ENCODE measurements around the gene JAZF1.

DNA sequence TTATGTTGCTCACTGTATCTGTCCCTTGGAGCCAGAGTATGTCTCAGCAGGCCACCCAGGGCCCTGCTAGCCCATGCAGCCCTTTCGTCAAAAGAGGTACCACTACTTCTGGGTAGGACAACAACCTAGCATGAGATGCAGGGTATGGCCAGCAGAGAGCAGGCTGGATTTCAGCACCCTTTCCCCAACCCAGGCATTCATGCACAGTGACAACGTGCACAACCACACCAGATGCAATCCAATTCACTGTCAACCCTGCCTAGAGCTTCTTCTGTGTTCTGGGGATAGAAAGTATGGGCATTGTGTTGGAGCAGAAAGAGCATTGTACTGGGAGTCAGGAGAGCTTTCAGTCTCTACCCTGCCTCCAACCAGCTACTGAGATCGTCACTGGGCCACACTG, 37.9 kb downstream of the JAZF1 start:
- TF ChIP-seq, protein P1, sequence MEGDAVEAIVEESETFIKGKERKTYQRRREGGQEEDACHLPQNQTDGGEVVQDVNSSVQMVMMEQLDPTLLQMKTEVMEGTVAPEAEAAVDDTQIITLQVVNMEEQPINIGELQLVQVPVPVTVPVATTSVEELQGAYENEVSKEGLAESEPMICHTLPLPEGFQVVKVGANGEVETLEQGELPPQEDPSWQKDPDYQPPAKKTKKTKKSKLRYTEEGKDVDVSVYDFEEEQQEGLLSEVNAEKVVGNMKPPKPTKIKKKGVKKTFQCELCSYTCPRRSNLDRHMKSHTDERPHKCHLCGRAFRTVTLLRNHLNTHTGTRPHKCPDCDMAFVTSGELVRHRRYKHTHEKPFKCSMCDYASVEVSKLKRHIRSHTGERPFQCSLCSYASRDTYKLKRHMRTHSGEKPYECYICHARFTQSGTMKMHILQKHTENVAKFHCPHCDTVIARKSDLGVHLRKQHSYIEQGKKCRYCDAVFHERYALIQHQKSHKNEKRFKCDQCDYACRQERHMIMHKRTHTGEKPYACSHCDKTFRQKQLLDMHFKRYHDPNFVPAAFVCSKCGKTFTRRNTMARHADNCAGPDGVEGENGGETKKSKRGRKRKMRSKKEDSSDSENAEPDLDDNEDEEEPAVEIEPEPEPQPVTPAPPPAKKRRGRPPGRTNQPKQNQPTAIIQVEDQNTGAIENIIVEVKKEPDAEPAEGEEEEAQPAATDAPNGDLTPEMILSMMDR (IDR thresholded peaks at IDR 0.05): no peak
- TF ChIP-seq POLR2A (IDR thresholded peaks at IDR 0.05): no peak
